ENCODE data around the gene DHX40. TPM values are rescaled to one million over a fixed set of nuclear protein-coding genes. Genes with fewer than 3 reads are reported as not detected.

DHX40 gene
- total and polyA plus RNA-seq, 9 donors: 24.9 to 45.6 (median 36.9) TPM

- H3K4me1 ChIP-seq (ENCODE audit: insufficient read depth): peaks cover 4% of the 10 kb centered on the region
- H3K27ac ChIP-seq: peak overlapping the region; percentile 97
- TF ChIP-seq EP300 (IDR thresholded peaks at IDR 0.05) (no peak), POLR2A (IDR thresholded peaks at IDR 0.05) (no peak), CTCF (IDR thresholded peaks at IDR 0.05) (no peak)
- no peaks in the 10 kb centered on the region for H3K27me3 ChIP-seq
- no peaks in the 10 kb centered on the region for H3K9me3 ChIP-seq
- H3K4me3 ChIP-seq: peak overlapping the region; percentile 97
- intact Hi-C loops (cut with DNase I): no loop called here
- 1 to 2% (median 1%) methylated on average over 14 of the region's 14 CpGs for WGBS, 3 donors
- peak in 4 of 5 donors; percentile 21 to 51 (median 38) for DNase-seq
- no peaks in the 10 kb centered on the region for H3K36me3 ChIP-seq
Measured at GRCh38 chr17:59620518-59621259, 55.3 kb downstream of the DHX40 start.

DNA sequence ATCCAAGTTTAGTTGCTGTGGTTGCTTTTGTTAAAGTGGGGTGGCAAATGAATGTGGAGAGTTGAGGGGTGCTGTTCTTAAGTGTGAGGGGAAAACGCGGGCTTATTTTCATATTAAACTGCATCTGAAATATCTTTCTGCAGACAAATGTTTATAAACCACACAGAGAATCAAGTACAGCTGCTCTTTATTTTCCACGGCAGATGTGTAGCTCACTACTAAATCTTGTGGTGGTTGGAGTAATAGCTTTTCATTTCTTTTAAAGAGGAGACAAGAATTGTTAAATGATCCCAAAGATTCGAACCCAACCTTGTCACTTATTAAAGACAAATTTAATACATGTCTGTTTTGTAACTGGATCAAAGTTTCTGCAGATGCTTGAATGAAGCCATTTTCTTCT lies 56.4 kb downstream of the DHX40 start:
- Histone ChIP-seq H3K4me3 (peak overlapping the region; percentile 97), H3K4me1 (ENCODE audit: insufficient read depth) (peaks cover 6% of the 10 kb centered on the region), H3K9me3 (no peaks in the 10 kb centered on the region), H3K27ac (no peak overlapping the region), H3K36me3 (no peaks in the 10 kb centered on the region), H3K27me3 (no peaks in the 10 kb centered on the region)
- intact Hi-C loops (cut with DNase I): no loop called here
- WGBS, 3 donors: 5 to 17% (median 7%) methylated on average over 4 of the region's 4 CpGs
- no peak for DNase-seq
- no peak for TF ChIP-seq EP300 (IDR thresholded peaks at IDR 0.05)
- no peak for TF ChIP-seq POLR2A (IDR thresholded peaks at IDR 0.05)
- no peak for TF ChIP-seq CTCF (IDR thresholded peaks at IDR 0.05)

DNA sequence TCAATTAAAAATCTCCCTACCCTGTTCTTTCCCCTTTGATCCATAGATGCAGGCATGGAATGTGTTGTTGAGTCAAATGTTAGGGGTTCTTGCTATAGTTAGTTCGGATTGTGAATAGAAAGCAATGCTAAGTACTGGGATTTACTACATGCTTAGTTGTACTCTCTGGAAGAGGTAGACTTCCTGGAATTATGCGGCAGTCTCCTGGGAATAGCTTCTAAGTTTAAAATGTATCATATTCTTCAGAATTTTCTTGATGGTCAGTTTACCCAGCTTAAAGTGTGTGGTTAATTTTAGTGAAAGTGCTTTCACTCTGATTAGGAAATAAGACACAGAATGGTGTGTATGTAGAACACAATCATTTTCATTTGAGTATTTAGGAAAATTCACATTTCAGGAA lies 57.7 kb downstream of the DHX40 start:
- intact Hi-C loops (cut with DNase I): no loop called here
- Histone ChIP-seq H3K36me3 (no peaks in the 10 kb centered on the region), H3K9me3 (no peaks in the 10 kb centered on the region), H3K4me1 (ENCODE audit: insufficient read depth) (peaks cover 9% of the 10 kb centered on the region), H3K27ac (no peak overlapping the region), H3K4me3 (no peak overlapping the region), H3K27me3 (no peaks in the 10 kb centered on the region)
- WGBS, 3 donors: 63 to 69% (median 65%) methylated on average over 2 of the region's 2 CpGs
- no peak for DNase-seq
- TF ChIP-seq CTCF (IDR thresholded peaks at IDR 0.05) (no peak), EP300 (IDR thresholded peaks at IDR 0.05) (no peak), POLR2A (IDR thresholded peaks at IDR 0.05) (no peak)

- intact Hi-C loops (cut with DNase I): no loop called here
- Histone ChIP-seq H3K36me3 (no peaks in the 10 kb centered on the region), H3K27me3 (no peaks in the 10 kb centered on the region), H3K9me3 (no peaks in the 10 kb centered on the region), H3K27ac (no peak overlapping the region), H3K4me1 (ENCODE audit: insufficient read depth) (peaks cover 12% of the 10 kb centered on the region), H3K4me3 (no peak overlapping the region)
- WGBS, 3 donors: 82 to 91% (median 84%) methylated on average over 5 of the region's 5 CpGs
- no peak for TF ChIP-seq EP300 (IDR thresholded peaks at IDR 0.05)
- TF ChIP-seq CTCF (IDR thresholded peaks at IDR 0.05): no peak
- no peak for DNase-seq
Measured at GRCh38 chr17:59626756-59627155, 61.3 kb downstream of the DHX40 start.
